H9 (cell line): Measurements from ENCODE around the gene FUT6. TPM values are rescaled to one million over a fixed set of nuclear protein-coding genes. Genes with fewer than 3 reads are reported as not detected.

Source experiments
- DNase-seq: peaks from one replicate; pipeline ENCODE4 v3.0.0-alpha.2; 2017
- H2AFZ ChIP-seq: one replicate; pipeline ENCODE4 v1.6.1; 2013; ENCODE audit warnings: mild to moderate bottlenecking, low read length, control low read depth, moderate library complexity
- H2AK5ac ChIP-seq: 2 replicates; pipeline ENCODE4 v1.6.1; 2013; ENCODE audit warnings: low read length, control low read depth, mixed read lengths; ENCODE audit not compliant: insufficient read length
- H2BK120ac ChIP-seq: one replicate; pipeline ENCODE4 v1.6.1; 2013; ENCODE audit warnings: low read depth, mild to moderate bottlenecking, low read length, control low read depth, inconsistent platforms; ENCODE audit not compliant: poor library complexity, severe bottlenecking
- H2BK12ac ChIP-seq: 2 replicates; pipeline ENCODE4 v1.6.1; 2013; ENCODE audit warnings: low read length, control low read depth, mixed read lengths, low read depth; ENCODE audit not compliant: insufficient read length
- H2BK15ac ChIP-seq: 2 replicates; pipeline ENCODE4 v1.6.1; 2013; ENCODE audit warnings: low read depth, low read length, control low read depth
- H2BK20ac ChIP-seq: one replicate; pipeline ENCODE4 v1.6.1; 2013; ENCODE audit warnings: low read depth, mild to moderate bottlenecking, low read length, control low read depth, inconsistent platforms; ENCODE audit not compliant: poor library complexity, severe bottlenecking
- H2BK5ac ChIP-seq: 2 replicates; pipeline ENCODE4 v1.6.1; 2013; ENCODE audit warnings: low read length, control low read depth, mixed read lengths; ENCODE audit not compliant: insufficient read length
- H3K14ac ChIP-seq: 2 replicates; pipeline ENCODE4 v1.6.1; 2013; ENCODE audit warnings: low read length, control low read depth; ENCODE audit not compliant: insufficient read depth
- H3K18ac ChIP-seq: 2 replicates; pipeline ENCODE4 v1.6.1; 2013; ENCODE audit warnings: low read depth, mild to moderate bottlenecking, mixed read lengths, low read length, control low read depth; ENCODE audit not compliant: insufficient read length
- H3K23ac ChIP-seq: 2 replicates; pipeline ENCODE4 v1.6.1; 2013; ENCODE audit warnings: low read length, control low read depth, mixed read lengths, low read depth; ENCODE audit not compliant: insufficient read length
- H3K23me2 ChIP-seq: 2 replicates; pipeline ENCODE4 v1.6.1; 2013; ENCODE audit warnings: low read depth, mild to moderate bottlenecking, mixed read lengths, low read length, control low read depth; ENCODE audit not compliant: insufficient read length, poor library complexity, severe bottlenecking
- H3K27ac ChIP-seq: 2 replicates; pipeline ENCODE4 v1.5.1; 2013; ENCODE audit warnings: low read length, control low read depth, mixed read lengths, low read depth; ENCODE audit not compliant: insufficient read length
- H3K27me3 ChIP-seq: 2 replicates; pipeline ENCODE4 v1.6.1; 2013; ENCODE audit warnings: low read length, control low read depth, inconsistent platforms; ENCODE audit not compliant: insufficient read depth
- H3K4ac ChIP-seq: 2 replicates; pipeline ENCODE4 v1.6.1; 2013; ENCODE audit warnings: low read depth, mild to moderate bottlenecking, control low read depth, inconsistent platforms, low read length, moderate library complexity
- H3K4me1 ChIP-seq: 2 replicates; pipeline ENCODE4 v1.6.1; 2013; ENCODE audit warnings: low read length, control low read depth, inconsistent platforms; ENCODE audit not compliant: insufficient read depth
- H3K4me2 ChIP-seq: 2 replicates; pipeline ENCODE4 v1.6.1; 2013; ENCODE audit warnings: low read length, control low read depth, mixed read lengths; ENCODE audit not compliant: insufficient read length, insufficient read depth
- H3K56ac ChIP-seq: 2 replicates; pipeline ENCODE4 v1.6.1; 2013; ENCODE audit warnings: low read depth, mild to moderate bottlenecking, mixed read lengths, low read length, control low read depth; ENCODE audit not compliant: insufficient read length
- H3K79me1 ChIP-seq: 2 replicates; pipeline ENCODE4 v1.6.1; 2013; ENCODE audit warnings: low read depth, mild to moderate bottlenecking, moderate library complexity, low read length, control low read depth, inconsistent platforms; ENCODE audit not compliant: insufficient read depth, poor library complexity, severe bottlenecking
- H3K79me2 ChIP-seq: 2 replicates; pipeline ENCODE4 v1.6.1; 2013; ENCODE audit warnings: low read length, control low read depth, inconsistent platforms; ENCODE audit not compliant: insufficient read depth
- H3K9ac ChIP-seq: 2 replicates; pipeline ENCODE4 v1.6.1; 2013; ENCODE audit warnings: low read length, control low read depth, mixed read lengths; ENCODE audit not compliant: insufficient read length; ENCODE audit errors: extremely low read depth
- H3K9me3 ChIP-seq: one replicate; pipeline ENCODE4 v1.6.1; 2013; ENCODE audit warnings: low read depth, low read length, inconsistent platforms; ENCODE audit not compliant: control insufficient read depth
- H3T11ph ChIP-seq: one replicate; pipeline ENCODE4 v1.6.1; 2013; ENCODE audit warnings: mild to moderate bottlenecking, low read length, control low read depth, inconsistent platforms
- H4K20me1 ChIP-seq: one replicate; pipeline ENCODE4 v1.6.1; 2013; ENCODE audit not compliant: control insufficient read depth, insufficient read length, insufficient read depth
- H4K5ac ChIP-seq: 2 replicates; pipeline ENCODE4 v1.6.1; 2013; ENCODE audit warnings: low read depth, mild to moderate bottlenecking, mixed read lengths, low read length, control low read depth; ENCODE audit not compliant: insufficient read length
- H4K8ac ChIP-seq: replicated peaks from 2 replicates; pipeline ENCODE4 v1.6.1; 2013; ENCODE audit warnings: low read length, control low read depth, mixed read lengths, low read depth; ENCODE audit not compliant: insufficient read length
- H4K91ac ChIP-seq: 2 replicates; pipeline ENCODE4 v1.6.1; 2013; ENCODE audit warnings: low read depth, mild to moderate bottlenecking, moderate library complexity, mixed read lengths, low read length, control low read depth; ENCODE audit not compliant: insufficient read length
- H3K27ac Mint-ChIP-seq, 3 experiments: 2 replicates in 2 of 3; 3 replicates in 1 of 3; pipeline ENCODE4 v1.8.0; 2020 to 2021; ENCODE audit warnings: mixed read lengths in 3 of 3, mild to moderate bottlenecking in 1 of 3, moderate library complexity in 1 of 3
- H3K27me3 Mint-ChIP-seq: 2 replicates; pipeline ENCODE4 v1.8.0; 2021; ENCODE audit warnings: low read depth, mild to moderate bottlenecking, moderate library complexity, mixed read lengths
- H3K36me3 Mint-ChIP-seq, 3 experiments: 2 replicates in 2 of 3; 3 replicates in 1 of 3; pipeline ENCODE4 v1.8.0; 2020 to 2021; ENCODE audit warnings: low read depth in 3 of 3, mixed read lengths in 3 of 3; ENCODE audit not compliant: insufficient read depth in 1 of 3
- H3K4me1 Mint-ChIP-seq, 2 experiments: 2 replicates each; pipeline ENCODE4 v1.8.0; 2020; ENCODE audit warnings: mixed read lengths in 2 of 2
- H3K4me3 Mint-ChIP-seq, 2 experiments: 2 replicates in 1 of 2; 3 replicates in 1 of 2; pipeline ENCODE4 v1.8.0; 2020 to 2021; ENCODE audit warnings: mild to moderate bottlenecking in 2 of 2, mixed read lengths in 2 of 2, moderate library complexity in 1 of 2
- H3K9me3 Mint-ChIP-seq, 2 experiments: 2 replicates in 1 of 2; 3 replicates in 1 of 2; pipeline ENCODE4 v1.8.0; 2020; ENCODE audit warnings: mild to moderate bottlenecking in 2 of 2, mixed read lengths in 2 of 2, moderate library complexity in 1 of 2
- WGBS: extraction: QIAGEN DNeasy Blood & Tissue Kit; methylation state at CpG from one replicate; pipeline ENCODE4 v1.1.7; 2013; ENCODE audit warnings: missing lambda C conversion rate, low lambda C conversion rate, mixed read lengths; ENCODE audit not compliant: insufficient read length; ENCODE audit errors: extremely low coverage; 5-methylcytosine and 5-hydroxymethylcytosine counted together
- total RNA-seq: library from RNA; stranded (reverse); gene quantifications from 2 replicates; pipeline ENCODE4 v1.2.1, GENCODE V29; 2021
- TF ChIP-seq, protein P1 (sequence below): fragments of 200-600 bp; sonication (generic); conservative IDR thresholded peaks from 3 replicates; pipeline ENCODE4 v1.8.0; 2021; ENCODE audit warnings: antibody characterized with exemption, mild to moderate bottlenecking

FUT6 gene
- total RNA-seq, 1 experiment from 2014 or later: 0.13 TPM

DNA sequence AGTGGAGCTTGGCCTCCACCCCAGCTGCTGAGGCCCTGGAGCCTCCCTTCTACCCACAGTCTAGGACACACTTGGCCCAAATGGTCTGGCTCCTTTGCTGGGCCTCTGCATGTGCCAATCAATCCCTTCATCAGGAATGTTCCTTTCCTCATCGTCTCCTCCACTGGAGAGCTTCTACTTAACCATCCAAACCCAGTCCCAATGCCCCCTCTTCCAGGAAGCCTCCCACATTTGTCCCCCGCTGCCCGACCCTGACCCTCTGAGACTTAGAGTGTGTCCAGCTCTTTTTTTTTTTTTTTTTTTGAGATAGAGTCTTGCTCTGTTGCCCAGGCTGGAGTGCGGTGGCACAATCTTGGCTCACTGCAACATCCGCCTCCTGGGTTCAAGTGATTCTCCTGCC lies 51.1 kb downstream of the FUT6 start:
- Histone ChIP-seq H3K56ac (no peak overlapping the region), H3K9ac (no peak overlapping the region), H2BK120ac (no peak overlapping the region), H4K8ac (no peak overlapping the region), H3K27ac (no peak overlapping the region), H2AK5ac (no peak overlapping the region), H2BK15ac (no peak overlapping the region), H3K4me1 (no peaks in the 10 kb centered on the region), H2BK12ac (no peak overlapping the region), H4K91ac (no peak overlapping the region), H3K18ac (no peak overlapping the region), H2BK20ac (no peak overlapping the region), H3K4me2 (no peak overlapping the region), H3K27me3 (no peaks in the 10 kb centered on the region), H3K4ac (no peak overlapping the region), H3K79me2 (no peaks in the 10 kb centered on the region), H3K23me2 (no peaks in the 10 kb centered on the region), H3K9me3 (no peaks in the 10 kb centered on the region), H3K14ac (no peak overlapping the region), H2AFZ (no peak overlapping the region), H3T11ph (no peak overlapping the region), H2BK5ac (no peak overlapping the region), H4K5ac (no peak overlapping the region), H4K20me1 (no peaks in the 10 kb centered on the region), H3K23ac (no peak overlapping the region), H3K79me1 (no peaks in the 10 kb centered on the region)
- WGBS: no CpG with 5 or more reads among the region's 5 CpGs
- Mint-ChIP-seq H3K9me3 (no peaks in the 10 kb centered on the region; a peak in 2 of 5 replicates), H3K4me1 (peaks cover 0 to 8% of the 10 kb centered on the region in 2 experiments; a peak in 3 of 4 replicates), H3K27me3 (no peaks in the 10 kb centered on the region; the same call in 1 of the 2 replicates), H3K4me3 (peak overlapping the region in 1 of 2 experiments; percentile 36; a peak in 1 of 5 replicates), H3K27ac (no peak overlapping the region), H3K36me3 (peaks cover 25 to 45% (median 43%) of the 10 kb centered on the region in 3 experiments)
- TF ChIP-seq, protein P1, sequence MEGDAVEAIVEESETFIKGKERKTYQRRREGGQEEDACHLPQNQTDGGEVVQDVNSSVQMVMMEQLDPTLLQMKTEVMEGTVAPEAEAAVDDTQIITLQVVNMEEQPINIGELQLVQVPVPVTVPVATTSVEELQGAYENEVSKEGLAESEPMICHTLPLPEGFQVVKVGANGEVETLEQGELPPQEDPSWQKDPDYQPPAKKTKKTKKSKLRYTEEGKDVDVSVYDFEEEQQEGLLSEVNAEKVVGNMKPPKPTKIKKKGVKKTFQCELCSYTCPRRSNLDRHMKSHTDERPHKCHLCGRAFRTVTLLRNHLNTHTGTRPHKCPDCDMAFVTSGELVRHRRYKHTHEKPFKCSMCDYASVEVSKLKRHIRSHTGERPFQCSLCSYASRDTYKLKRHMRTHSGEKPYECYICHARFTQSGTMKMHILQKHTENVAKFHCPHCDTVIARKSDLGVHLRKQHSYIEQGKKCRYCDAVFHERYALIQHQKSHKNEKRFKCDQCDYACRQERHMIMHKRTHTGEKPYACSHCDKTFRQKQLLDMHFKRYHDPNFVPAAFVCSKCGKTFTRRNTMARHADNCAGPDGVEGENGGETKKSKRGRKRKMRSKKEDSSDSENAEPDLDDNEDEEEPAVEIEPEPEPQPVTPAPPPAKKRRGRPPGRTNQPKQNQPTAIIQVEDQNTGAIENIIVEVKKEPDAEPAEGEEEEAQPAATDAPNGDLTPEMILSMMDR: no peak
- DNase-seq: no peak
